ENCODE data around the gene GDPD5.

- TF ChIP-seq GTF2A2 (tag; IDR thresholded peaks at IDR 0.05): no peak
- no peak for TF ChIP-seq CTCF (IDR thresholded peaks at IDR 0.05 in 2 of 3, conservative IDR thresholded peaks at IDR 0.05 in 1 of 3; ENCODE audit: insufficient read depth in 2 of 3, low read depth in 1 of 3, low read length in 3 of 3)
- TF ChIP-seq CC2D1A (IDR thresholded peaks at IDR 0.05): no peak
- TF ChIP-seq KLF6 (CRISPR knock-in tag; IDR thresholded peaks at IDR 0.05; ENCODE audit: borderline replicate concordance): no peak
- no peak for TF ChIP-seq CXXC5 (CRISPR knock-in tag; IDR thresholded peaks at IDR 0.05)
- TF ChIP-seq STAT6 (CRISPR knock-in tag; IDR thresholded peaks at IDR 0.05): no peak
Observed at GRCh38 chr11:75502138-75502537, 23.6 kb downstream of the GDPD5 start.
